Measurements from ENCODE around the gene FXYD1. TPM values are rescaled to one million over a fixed set of nuclear protein-coding genes. Genes with fewer than 3 reads are reported as not detected.

The FXYD1 gene
- total RNA-seq, 5 donors from 2014 or later (not counting 1 experiment from before 2014, with no cell fraction given), result 0.70 to 7.7 (median 4.8) TPM

DNA sequence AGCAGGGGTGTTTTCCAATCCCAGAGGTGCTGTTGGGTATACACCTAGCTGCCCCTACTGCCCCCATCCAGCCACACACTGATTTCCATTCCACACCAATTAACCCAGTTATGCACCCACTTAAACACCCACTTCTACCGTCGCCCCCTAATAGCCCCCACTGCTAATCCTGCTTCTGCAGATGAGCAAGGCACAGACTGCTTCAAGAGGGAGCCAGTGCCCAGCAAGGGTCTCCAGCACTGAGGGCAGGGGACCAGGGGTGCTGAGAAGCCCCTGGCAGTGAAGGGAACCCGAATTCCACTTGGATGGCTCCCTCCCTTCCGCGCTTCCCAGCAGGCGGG is 5.6 kb downstream of the FXYD1 start:
- Mint-ChIP-seq H3K36me3 (no peaks in the 10 kb centered on the region), H3K4me3 (peak overlapping the region in 1 of 3 donors; percentile 83), H3K9me3 (no peaks in the 10 kb centered on the region), H3K4me1 (peaks cover 35 to 41% (median 40%) of the 10 kb centered on the region in 3 donors), H3K27me3 (peaks cover 0 to 3% of the 10 kb centered on the region in 2 donors), H3K27ac (peak overlapping the region; percentile 28 to 59)
- Histone ChIP-seq H3K4me3 (ENCODE audit: control insufficient read depth in 1 of 2, extremely low read depth in 1 of 2, low read length in 1 of 2) (no peak overlapping the region), H3K27ac (ENCODE audit: low read length) (no peak overlapping the region), H3K9me3 (no peaks in the 10 kb centered on the region), H3K27me3 (replicated peaks in 1 of 2; ENCODE audit: control insufficient read depth in 2 of 2, extremely low read depth in 1 of 2, insufficient read depth in 2 of 2, low read length in 1 of 2) (peaks cover 0 to 23% of the 10 kb centered on the region in 2 experiments), H3K36me3 (ENCODE audit: control insufficient read depth in 2 of 2, extremely low read depth in 1 of 2, insufficient read depth in 1 of 2, low read length in 1 of 2) (no peaks in the 10 kb centered on the region), H3K4me1 (ENCODE audit: control insufficient read depth in 1 of 2, extremely low read depth in 1 of 2, insufficient read depth in 2 of 2, low read length in 2 of 2) (peaks cover 13 to 50% of the 10 kb centered on the region in 2 experiments)
- ChIA-PET CTCF (interaction anchor here in 1 of 2 donors (1.7 kb wide), 1 partner anchor 10 kb away, joined by 6 read pairs; the partner anchor contains the start of gene FXYD5), POLR2A (no interaction called here)
- ATAC-seq (replicated peaks in 1 of 4) (no peak), DNase-seq (no peak)
- WGBS (ENCODE audit: insufficient coverage), result 38% methylated on average over 3 of the region's 6 CpGs

DNA sequence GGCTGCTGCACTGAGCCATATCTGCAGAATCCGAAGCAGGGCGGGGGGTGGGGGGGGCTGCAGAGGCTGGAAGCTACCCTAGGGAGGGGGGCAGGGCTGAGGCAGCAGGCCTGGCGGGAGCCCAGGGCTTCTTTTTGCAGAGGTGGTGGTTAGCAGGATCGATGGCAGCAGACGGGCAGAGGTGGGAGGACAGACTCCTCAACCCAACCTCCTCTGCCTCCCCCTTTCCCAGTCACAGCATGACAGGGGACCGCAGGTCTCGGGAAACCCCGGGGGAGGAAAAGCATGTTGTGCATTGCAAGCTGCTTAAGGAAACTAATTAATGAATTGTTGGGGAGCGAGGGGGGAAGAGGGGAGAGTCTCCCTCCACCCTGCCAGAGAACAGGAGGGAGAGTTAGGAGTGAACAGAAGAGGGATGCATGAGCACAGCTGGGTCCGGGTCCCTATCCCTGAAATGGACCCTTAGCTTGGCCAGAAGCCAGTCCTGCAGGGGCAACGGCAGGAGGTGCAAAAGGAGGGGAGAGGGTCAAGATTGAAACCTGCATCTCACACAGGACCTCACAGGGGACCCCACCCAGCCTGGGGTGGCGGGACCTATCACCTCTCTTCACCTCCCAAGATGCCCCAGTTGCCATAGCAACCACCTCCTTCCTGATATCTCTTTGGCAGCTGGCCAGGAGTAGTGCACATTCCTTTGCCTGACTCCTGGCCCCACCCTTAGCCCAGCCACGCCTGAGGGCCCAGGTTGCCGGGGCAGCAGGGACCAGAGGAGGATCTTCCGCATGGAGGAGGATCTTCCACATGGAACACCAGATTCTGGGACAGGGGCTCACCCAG is 6.2 kb downstream of the FXYD1 start:
- POLR2A ChIA-PET, result no interaction called here
- peak overlapping the region; percentile 67 to 75 for H3K27ac Mint-ChIP-seq

DNA sequence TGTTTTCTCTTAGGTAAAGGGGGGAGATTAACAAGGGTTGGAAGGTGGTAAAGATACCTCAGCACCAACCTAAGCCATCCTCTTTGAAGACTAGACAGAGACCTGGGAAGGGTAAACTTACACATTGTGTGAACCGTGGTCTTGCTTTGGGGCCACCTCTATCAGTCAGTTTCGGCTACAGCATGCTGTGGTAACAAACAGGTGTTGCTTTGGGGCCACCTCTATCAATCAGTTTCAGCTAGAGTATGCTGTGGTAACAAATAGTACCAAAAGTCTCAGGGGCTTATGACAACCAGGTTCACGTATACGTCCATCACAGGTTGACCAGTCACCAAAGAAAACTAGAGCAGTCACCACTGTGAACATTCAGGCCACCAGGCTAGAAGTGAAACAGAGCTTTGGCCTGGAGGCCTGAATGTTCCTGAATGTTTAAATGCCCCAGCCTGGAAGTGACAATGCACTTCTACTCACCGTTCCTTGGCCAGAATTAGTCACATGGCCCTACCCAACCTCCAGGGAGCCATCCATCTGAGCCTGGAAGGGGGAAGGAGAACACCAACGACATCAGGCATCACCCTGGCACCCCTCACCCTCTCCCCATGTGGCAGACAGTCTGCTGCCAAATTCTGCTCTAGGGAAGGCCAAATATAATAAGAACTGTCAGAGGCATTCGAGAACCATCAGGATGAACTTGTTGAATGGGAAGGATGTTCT is 8.3 kb downstream of the FXYD1 start:
- WGBS (ENCODE audit: insufficient coverage), result 100% methylated on average over 3 of the region's 7 CpGs
- H3K4me3 Mint-ChIP-seq, result no peak overlapping the region
- no peak for DNase-seq
- peaks cover 9 to 34% of the 10 kb centered on the region in 2 experiments for H3K4me1 ChIP-seq (ENCODE audit: control insufficient read depth in 1 of 2, extremely low read depth in 1 of 2, insufficient read depth in 2 of 2, low read length in 2 of 2)
- H3K27me3 Mint-ChIP-seq, result no peaks in the 10 kb centered on the region
- no peaks in the 10 kb centered on the region for H3K36me3 Mint-ChIP-seq
- peak overlapping the region in 1 of 2 donors; percentile 74 for H3K27ac Mint-ChIP-seq
- H3K4me1 Mint-ChIP-seq, result peaks cover 24 to 29% (median 25%) of the 10 kb centered on the region in 3 donors
- H3K27me3 ChIP-seq (replicated peaks in 1 of 2; ENCODE audit: control insufficient read depth in 2 of 2, extremely low read depth in 1 of 2, insufficient read depth in 2 of 2, low read length in 1 of 2), result peaks cover 0 to 11% of the 10 kb centered on the region in 2 experiments
- no peak for ATAC-seq (replicated peaks in 1 of 4)
- POLR2A ChIA-PET, result no interaction called here
- CTCF ChIA-PET, result interaction anchor here in 1 of 2 donors (0.6 to 0.7 kb wide), 3 partner anchors 10 to 82 kb away, joined by 3 to 4 read pairs (median 4); no protein-coding TSS in a partner anchor
- H3K9me3 ChIP-seq, result no peaks in the 10 kb centered on the region
- no peaks in the 10 kb centered on the region for H3K9me3 Mint-ChIP-seq
- H3K27ac ChIP-seq (ENCODE audit: low read length), result no peak overlapping the region
- H3K4me3 ChIP-seq (ENCODE audit: control insufficient read depth in 1 of 2, extremely low read depth in 1 of 2, low read length in 1 of 2), result no peak overlapping the region
- H3K36me3 ChIP-seq (ENCODE audit: control insufficient read depth in 2 of 2, extremely low read depth in 1 of 2, insufficient read depth in 1 of 2, low read length in 1 of 2), result no peaks in the 10 kb centered on the region

More for the DNA sequence above, 6.2 kb downstream of the FXYD1 start:
- Histone ChIP-seq H3K27ac (ENCODE audit: low read length) (no peak overlapping the region), H3K4me3 (ENCODE audit: control insufficient read depth in 1 of 2, extremely low read depth in 1 of 2, low read length in 1 of 2) (no peak overlapping the region), H3K4me1 (ENCODE audit: control insufficient read depth in 1 of 2, extremely low read depth in 1 of 2, insufficient read depth in 2 of 2, low read length in 2 of 2) (peaks cover 13 to 50% of the 10 kb centered on the region in 2 experiments), H3K27me3 (replicated peaks in 1 of 2; ENCODE audit: control insufficient read depth in 2 of 2, extremely low read depth in 1 of 2, insufficient read depth in 2 of 2, low read length in 1 of 2) (peaks cover 0 to 19% of the 10 kb centered on the region in 2 experiments), H3K9me3 (no peaks in the 10 kb centered on the region), H3K36me3 (ENCODE audit: control insufficient read depth in 2 of 2, extremely low read depth in 1 of 2, insufficient read depth in 1 of 2, low read length in 1 of 2) (no peaks in the 10 kb centered on the region)
- no peak for ATAC-seq (replicated peaks in 1 of 4)
- Mint-ChIP-seq H3K9me3 (no peaks in the 10 kb centered on the region), H3K27me3 (peaks cover 0 to 3% of the 10 kb centered on the region in 2 donors), H3K36me3 (no peaks in the 10 kb centered on the region), H3K4me1 (peaks cover 35 to 41% (median 40%) of the 10 kb centered on the region in 3 donors), H3K4me3 (peak overlapping the region in 1 of 3 donors; percentile 20)
- CTCF ChIA-PET, result interaction anchor here in 1 of 2 donors (1.5 to 1.7 kb wide), 2 partner anchors 9 to 17 kb away, joined by 4 to 6 read pairs; partner anchors contain the start of gene FXYD5
- 50% methylated on average over 3 of the region's 15 CpGs for WGBS (ENCODE audit: insufficient coverage)
- DNase-seq, result peak in 9 of 35 experiments; percentile 18 to 64 (median 26)

DNA sequence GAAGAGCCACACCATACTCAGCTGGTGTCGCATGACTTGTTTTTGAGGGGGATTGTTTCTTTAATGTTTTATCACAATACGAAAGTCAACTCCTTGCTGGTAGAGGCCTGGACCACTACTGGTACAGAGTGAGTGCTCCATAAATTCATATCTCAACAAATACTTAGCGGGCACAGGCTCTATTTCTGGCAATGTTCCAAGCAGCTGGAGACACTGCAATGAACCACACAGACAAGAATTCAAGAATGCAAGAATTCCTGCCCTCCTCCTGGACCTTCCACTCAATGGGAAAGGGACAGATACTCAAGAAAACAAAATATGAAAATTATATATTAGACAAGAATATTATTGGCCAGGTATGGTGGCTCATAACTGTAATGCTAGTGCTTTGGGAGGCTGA is 10.8 kb downstream of the FXYD1 start:
- ChIA-PET CTCF (no interaction called here), POLR2A (interaction anchor here in 1 of 2 donors (0.7 kb wide), 1 partner anchor 123 kb away, joined by 3 read pairs; no protein-coding TSS in a partner anchor)
- no peaks in the 10 kb centered on the region for H3K27me3 ChIP-seq (replicated peaks in 1 of 2; ENCODE audit: control insufficient read depth in 2 of 2, extremely low read depth in 1 of 2, insufficient read depth in 2 of 2, low read length in 1 of 2)
- Mint-ChIP-seq H3K27me3 (no peaks in the 10 kb centered on the region), H3K36me3 (no peaks in the 10 kb centered on the region), H3K4me1 (peaks cover 17 to 34% (median 26%) of the 10 kb centered on the region in 3 donors), H3K9me3 (no peaks in the 10 kb centered on the region), H3K27ac (no peak overlapping the region), H3K4me3 (no peak overlapping the region)
- peaks cover 3 to 24% of the 10 kb centered on the region in 2 experiments for H3K4me1 ChIP-seq (ENCODE audit: control insufficient read depth in 1 of 2, extremely low read depth in 1 of 2, insufficient read depth in 2 of 2, low read length in 2 of 2)
- H3K9me3 ChIP-seq, result no peaks in the 10 kb centered on the region
- no peak overlapping the region for H3K4me3 ChIP-seq (ENCODE audit: control insufficient read depth in 1 of 2, extremely low read depth in 1 of 2, low read length in 1 of 2)
- WGBS (ENCODE audit: insufficient coverage), result 89% methylated on average over 1 of the region's 3 CpGs
- DNase-seq, result no peak
- H3K27ac ChIP-seq (ENCODE audit: low read length), result no peak overlapping the region
- ATAC-seq (replicated peaks in 1 of 4), result no peak
- H3K36me3 ChIP-seq (ENCODE audit: control insufficient read depth in 2 of 2, extremely low read depth in 1 of 2, insufficient read depth in 1 of 2, low read length in 1 of 2), result no peaks in the 10 kb centered on the region

DNA sequence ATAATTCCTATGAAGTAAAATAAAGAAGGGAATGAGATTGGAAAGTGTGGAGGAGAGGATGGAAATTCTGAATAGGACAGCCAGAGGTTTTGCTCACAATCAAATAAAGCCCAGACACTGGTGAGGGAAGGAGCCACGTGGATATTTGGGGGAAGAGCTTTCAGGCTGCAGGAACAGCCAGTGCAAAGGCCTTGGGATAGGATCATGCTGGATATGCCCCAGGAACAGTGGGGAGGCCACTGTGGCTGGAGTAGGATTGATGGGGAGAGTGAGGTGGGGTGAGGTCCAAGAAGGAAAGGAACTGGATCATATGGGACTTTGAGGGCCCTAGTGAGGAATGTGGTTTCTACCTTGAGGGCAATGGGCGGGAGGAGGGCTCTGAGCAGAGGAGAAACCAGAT is 11.8 kb downstream of the FXYD1 start:
- Histone ChIP-seq H3K36me3 (ENCODE audit: control insufficient read depth in 2 of 2, extremely low read depth in 1 of 2, insufficient read depth in 1 of 2, low read length in 1 of 2) (no peaks in the 10 kb centered on the region), H3K27me3 (replicated peaks in 1 of 2; ENCODE audit: control insufficient read depth in 2 of 2, extremely low read depth in 1 of 2, insufficient read depth in 2 of 2, low read length in 1 of 2) (no peaks in the 10 kb centered on the region), H3K4me1 (ENCODE audit: control insufficient read depth in 1 of 2, extremely low read depth in 1 of 2, insufficient read depth in 2 of 2, low read length in 2 of 2) (peaks cover 3 to 18% of the 10 kb centered on the region in 2 experiments), H3K4me3 (ENCODE audit: control insufficient read depth in 1 of 2, extremely low read depth in 1 of 2, low read length in 1 of 2) (no peak overlapping the region), H3K9me3 (no peaks in the 10 kb centered on the region), H3K27ac (ENCODE audit: low read length) (no peak overlapping the region)
- Mint-ChIP-seq H3K9me3 (no peaks in the 10 kb centered on the region), H3K27me3 (no peaks in the 10 kb centered on the region), H3K4me3 (no peak overlapping the region), H3K4me1 (peaks cover 7 to 33% (median 21%) of the 10 kb centered on the region in 3 donors), H3K27ac (peak overlapping the region in 1 of 2 donors; percentile 47), H3K36me3 (no peaks in the 10 kb centered on the region)
- DNase-seq (no peak), ATAC-seq (replicated peaks in 1 of 4) (no peak)
- POLR2A ChIA-PET, result interaction anchor here in 1 of 2 donors (0.7 kb wide), 1 partner anchor 122 kb away, joined by 3 read pairs; no protein-coding TSS in a partner anchor
- WGBS (ENCODE audit: insufficient coverage), result 84% methylated on average over 2 of the region's 2 CpGs
- CTCF ChIA-PET, result no interaction called here

All from T-cell (primary cell).